HG03097 (cell line): ENCODE measurements around the gene LRRC61.

Source experiments
- ATAC-seq: cut with Tn5 transposase; IDR thresholded peaks from one replicate; pipeline ENCODE4 v1.9.1; 2021; ENCODE audit not compliant: unreplicated experiment, low FRiP score

LRRC61 gene

DNA sequence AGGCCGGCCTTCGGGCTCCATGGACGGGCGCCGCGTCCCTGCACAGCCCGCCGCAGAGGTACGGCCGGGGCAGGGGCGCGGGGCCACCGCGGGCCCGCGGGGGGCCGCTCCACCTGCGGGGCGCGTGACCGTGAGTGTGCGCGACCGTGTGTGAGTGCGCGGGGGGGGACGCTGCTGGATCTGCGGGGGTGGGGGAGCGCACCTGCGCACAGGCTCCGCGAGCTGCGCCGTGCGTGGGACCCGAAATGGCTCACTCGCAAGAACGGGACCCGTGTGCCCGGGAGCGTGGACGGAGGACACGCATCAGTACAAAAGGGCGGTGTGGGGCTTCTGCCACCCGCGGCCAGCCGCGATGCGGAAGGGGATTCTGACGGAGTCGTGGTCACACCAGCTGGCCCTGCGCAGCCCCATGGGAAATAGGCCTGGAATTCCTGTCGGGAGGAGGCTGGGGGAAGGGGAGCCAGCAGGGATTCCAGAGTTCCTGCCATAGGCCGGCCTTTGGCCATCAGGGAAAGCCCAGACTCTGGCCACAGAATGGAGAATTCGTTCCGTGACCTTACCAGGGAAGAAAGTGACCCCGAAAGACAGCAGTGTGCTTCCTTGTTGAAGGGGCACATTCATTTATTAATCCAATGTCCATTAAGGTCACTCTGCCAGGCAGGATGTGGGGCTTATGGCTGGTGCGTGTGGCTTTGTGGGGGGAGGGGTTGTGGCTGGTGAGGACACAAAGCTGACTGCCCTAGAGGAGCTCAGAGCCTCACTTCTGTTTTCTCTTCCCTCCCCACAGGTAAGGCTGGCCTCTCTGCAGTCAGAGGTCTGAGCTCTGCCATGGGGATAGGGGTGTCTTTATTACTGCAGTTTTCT lies 46.0 kb downstream of the LRRC61 start:
- ATAC-seq: peak; percentile 37

DNA sequence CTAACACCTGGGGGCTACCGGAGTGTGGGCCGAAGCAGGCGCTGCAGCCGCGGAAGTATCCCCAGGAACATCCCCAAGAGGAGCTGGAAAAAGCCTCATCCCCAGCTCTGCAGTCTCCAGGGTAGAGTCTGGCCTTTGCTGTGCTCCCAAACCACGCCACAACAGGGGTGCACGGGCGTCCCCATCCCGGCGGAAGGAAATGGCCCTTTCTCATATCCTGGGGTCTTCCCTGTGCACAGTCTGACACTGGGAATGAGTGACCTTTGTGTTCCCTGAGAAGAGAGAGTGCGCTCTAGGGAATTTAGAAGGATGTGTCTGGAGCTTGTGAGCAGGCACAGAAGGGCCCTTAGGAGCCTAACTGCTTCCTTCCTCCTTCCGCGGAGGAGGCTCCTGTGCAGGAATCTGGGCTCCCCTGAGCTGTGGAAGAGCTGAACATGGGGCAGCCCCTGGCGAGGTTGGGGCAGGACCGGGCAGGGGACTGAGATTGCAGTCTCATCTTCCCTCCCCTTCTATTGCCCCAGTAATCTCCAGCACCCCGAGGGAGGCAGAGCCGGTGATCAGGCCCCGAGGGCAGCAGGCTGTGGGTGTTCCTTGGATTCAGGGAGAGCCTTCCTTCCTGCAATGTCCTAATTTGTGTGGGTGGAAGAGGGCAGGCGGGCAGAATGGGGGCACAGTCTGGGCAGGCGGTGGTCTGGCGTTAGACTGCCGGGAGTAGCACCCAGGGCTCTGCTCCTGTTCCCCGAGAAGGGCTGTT lies 46.8 kb downstream of the LRRC61 start:
- ATAC-seq: no peak

DNA sequence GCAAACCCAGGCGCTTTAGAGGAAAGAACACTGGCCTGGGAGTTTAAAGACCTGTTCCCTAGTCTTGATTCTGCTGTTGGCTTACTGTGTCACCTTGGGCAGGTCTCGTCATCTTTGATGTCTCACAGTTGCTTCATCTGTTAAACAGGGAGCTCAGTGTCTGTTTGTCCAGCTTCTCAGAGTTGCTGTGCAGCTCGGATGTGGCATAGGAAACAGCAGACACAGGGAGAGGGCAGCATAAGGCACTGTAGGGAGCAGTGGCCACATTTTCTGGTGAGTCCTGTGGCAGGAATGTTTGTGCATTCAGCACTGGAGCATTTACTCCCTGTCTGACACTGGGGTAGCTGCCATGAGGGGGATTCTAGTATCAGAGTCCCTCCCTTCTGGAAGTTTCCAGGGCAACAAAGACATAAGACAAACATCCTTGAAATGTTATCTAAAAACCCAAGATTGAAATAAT lies 47.5 kb downstream of the LRRC61 start:
- ATAC-seq: no peak

DNA sequence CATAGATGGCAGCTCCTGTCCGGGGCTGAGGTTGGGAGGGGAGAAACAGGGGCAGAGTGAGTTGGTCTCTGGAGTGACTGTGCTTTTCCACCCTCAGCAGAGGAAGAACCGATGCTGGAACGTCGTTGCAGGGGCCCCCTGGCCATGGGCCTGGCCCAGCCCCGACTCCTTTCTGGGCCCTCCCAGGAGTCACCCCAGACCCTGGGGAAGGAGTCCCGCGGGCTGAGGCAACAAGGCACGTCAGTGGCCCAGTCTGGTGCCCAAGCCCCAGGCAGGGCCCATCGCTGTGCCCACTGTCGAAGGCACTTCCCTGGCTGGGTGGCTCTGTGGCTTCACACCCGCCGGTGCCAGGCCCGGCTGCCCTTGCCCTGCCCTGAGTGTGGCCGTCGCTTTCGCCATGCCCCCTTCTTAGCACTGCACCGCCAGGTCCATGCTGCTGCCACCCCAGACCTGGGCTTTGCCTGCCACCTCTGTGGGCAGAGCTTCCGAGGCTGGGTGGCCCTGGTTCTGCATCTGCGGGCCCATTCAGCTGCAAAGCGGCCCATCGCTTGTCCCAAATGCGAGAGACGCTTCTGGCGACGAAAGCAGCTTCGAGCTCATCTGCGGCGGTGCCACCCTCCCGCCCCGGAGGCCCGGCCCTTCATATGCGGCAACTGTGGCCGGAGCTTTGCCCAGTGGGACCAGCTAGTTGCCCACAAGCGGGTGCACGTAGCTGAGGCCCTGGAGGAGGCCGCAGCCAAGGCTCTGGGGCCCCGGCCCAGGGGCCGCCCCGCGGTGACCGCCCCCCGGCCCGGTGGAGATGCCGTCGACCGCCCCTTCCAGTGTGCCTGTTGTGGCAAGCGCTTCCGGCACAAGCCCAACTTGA lies 48.2 kb downstream of the LRRC61 start:
- no peak for ATAC-seq

DNA sequence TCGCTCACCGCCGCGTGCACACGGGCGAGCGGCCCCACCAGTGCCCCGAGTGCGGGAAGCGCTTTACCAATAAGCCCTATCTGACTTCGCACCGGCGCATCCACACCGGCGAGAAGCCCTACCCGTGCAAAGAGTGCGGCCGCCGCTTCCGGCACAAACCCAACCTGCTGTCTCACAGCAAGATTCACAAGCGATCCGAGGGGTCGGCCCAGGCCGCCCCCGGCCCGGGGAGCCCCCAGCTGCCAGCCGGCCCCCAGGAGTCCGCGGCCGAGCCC lies 48.8 kb downstream of the LRRC61 start:
- no peak for ATAC-seq

DNA sequence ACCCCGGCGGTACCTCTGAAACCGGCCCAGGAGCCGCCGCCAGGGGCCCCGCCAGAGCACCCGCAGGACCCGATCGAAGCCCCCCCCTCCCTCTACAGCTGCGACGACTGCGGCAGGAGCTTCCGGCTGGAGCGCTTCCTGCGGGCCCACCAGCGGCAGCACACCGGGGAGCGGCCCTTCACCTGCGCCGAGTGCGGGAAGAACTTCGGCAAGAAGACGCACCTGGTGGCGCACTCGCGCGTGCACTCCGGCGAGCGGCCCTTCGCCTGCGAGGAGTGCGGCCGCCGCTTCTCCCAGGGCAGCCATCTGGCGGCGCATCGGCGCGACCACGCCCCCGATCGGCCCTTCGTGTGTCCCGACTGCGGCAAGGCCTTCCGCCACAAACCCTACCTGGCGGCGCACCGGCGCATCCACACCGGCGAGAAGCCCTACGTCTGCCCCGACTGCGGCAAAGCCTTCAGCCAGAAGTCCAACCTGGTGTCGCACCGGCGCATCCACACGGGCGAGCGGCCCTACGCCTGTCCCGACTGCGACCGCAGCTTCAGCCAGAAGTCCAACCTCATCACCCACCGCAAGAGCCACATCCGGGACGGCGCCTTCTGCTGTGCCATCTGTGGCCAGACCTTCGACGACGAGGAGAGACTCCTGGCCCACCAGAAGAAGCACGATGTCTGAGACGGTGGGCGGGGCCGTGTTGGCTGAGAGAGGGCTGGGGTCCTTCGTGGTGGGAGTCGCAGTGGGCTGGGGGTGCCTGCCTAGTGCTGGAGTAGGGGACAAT lies 49.3 kb downstream of the LRRC61 start:
- ATAC-seq: no peak

DNA sequence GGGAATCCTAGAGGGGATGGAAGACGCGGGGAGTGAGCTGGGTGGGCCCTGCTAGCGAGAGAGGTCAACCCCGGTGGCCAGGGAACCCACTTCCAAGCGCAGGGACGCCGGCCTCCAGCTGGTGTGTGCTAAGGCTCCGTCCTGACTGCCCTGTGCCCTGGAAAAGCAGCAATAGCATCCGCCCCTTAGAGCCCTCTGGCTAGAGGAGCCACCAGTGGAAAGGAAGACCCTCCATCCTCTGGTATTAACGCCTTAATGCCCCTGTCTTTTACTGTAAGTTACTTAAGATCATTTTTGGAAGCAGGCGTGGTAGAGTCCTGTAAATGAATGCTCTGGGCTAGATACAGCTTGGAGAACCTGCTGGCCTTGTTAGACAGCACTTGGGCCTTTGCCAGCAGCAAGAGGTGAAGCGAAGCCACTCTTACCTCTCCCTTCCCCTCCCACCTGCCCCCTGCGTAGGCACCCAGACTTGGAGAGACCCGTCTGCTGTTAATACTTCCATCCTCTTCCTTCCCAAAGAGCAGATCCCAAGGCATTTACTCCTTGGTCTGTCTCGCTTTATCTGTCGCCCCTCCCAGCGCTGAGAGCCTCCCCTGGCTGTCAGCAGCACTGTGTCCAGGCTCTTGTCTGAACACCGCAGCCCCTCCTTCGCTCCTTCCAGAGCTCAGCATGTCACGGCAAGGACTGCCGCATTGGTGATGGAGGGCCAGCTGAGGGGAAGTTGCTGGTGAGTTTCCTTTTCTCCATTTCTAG lies 50.1 kb downstream of the LRRC61 start:
- no peak for ATAC-seq

DNA sequence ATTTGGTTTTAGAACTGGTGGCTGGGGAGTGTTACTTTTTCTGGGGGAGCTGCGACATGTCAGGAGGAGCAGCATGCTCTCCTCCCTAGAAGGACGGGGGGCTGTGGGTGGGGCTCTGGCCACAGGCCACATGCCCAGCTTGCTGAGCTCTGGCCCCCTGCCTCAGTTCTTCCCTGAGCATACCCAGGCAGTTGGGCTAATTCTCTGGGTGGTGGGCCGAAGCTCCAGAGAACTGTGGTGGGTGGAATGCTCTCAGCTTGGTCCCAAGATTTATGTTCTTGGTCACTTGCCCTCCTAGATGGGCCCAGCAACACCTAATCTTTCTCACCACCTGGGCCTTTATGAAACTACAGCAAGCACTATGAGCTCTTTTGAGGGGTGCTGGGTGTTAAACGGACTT lies 50.9 kb downstream of the LRRC61 start:
- ATAC-seq: no peak

DNA sequence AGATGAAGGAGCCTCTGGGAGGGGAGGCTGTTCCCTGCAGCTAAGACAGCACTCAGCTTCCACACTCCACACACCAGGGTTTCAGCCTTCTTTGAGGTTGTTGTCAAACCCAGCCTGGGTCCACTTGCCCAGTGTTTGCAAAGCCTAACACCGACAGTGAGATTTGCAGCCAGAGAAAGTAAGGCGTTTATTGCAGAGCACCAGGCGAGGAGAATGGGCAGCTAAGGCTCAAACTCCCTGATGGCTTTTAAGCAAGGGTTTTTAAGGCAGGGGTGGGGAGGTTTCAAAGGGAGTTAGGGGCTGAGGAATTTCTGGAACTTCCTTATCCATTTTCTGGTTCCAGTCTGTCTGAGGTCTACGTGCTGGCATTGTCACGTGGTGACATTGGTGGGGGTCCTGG lies 51.3 kb downstream of the LRRC61 start:
- no peak for ATAC-seq

DNA sequence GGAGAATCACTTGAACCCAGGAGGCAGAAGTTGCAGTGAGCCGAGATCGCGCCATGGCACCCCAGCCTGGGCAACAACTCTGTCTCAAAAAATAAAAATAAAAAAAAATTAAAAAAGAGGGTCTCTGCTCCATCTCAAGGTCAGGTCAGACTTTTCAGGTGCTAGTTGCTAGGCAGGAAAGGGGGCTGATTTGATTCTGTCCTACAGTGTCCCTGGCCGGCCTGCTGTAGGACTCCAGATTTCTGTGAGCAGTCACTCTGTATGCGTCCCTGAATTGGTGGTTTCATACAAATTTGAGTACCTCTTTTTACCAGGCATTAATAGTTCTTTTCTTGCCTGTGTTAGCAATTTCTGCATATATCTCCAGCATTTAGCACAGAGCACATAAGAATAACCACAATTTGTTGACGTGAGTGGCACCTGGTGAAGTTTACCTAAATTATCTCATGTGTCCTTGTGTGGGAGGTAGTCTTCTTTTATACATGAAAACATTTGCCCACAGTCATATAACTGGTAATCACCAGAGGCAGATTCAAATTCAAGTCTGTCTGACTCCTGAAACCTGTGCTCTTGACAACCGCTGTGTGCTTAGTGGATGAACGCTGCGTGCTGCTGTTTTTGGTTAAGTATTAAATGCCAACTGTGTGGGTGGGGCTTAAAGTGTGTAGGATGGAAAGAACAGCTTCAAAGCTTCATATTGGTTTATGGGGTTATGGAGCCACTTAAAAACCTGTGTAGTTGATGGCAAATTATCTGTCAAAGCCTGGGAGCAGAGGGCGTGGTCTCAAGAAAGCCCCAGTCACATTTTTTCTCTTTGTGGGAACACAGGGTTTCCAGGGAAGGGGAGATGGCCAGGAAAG lies 52.7 kb downstream of the LRRC61 start:
- no peak for ATAC-seq

DNA sequence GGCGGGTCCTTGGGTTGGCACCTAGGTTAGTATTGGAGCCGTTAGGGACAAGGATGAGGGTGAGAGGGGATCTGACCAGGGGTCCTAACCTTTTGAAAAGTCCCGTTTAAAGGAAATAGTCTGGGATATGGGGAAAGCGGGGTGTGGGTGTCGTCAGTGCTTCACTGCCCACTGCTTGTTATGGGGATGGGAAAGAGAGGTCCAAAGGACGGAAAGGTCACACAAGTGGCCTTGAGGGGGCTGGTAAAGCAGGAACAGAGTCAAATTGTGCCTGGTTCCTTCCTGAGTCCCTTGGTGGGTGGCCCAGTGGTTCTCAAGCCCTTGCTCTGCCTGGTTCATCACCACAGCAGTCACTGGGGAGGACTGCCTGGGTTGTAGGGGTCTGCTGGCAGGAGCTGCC lies 53.4 kb downstream of the LRRC61 start:
- ATAC-seq: no peak

DNA sequence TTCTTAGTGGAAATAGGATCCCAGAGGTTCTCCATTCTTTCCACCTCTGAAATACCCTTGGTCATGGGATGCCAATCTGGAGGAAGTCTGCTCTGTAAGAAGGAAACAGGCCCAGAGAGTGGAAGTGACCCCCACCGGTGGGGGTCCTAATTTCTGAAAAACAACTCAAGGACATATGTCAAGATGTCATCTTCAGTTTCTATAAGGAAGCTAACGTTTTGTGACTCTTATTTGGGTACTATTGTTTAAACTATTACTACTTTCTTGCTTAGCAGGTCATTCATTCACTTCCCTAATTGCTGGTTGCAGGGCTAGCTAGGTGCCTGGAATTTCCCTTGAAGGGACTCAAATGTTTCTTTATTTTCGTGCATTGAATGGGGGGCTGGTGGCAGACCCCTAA lies 54.0 kb downstream of the LRRC61 start:
- no peak for ATAC-seq

DNA sequence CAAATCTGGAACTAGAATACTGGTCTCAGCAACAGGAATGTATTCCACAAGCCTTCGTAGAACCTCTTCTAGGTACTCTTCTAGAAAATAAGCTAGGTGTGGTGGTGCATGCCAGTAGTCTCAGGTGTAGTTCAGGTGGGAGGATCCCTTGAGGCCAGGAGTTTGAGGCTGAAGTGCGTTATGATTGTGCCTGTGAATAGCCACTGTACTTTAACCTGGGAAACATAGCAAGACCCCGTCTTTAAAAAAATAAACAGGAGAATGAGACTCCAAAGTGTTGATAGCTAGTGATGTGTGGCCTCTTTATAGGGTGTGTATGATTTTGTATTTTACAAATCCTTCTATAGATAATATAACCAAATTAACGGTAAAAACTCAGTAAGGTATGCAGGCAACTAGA lies 54.5 kb downstream of the LRRC61 start:
- ATAC-seq: no peak

DNA sequence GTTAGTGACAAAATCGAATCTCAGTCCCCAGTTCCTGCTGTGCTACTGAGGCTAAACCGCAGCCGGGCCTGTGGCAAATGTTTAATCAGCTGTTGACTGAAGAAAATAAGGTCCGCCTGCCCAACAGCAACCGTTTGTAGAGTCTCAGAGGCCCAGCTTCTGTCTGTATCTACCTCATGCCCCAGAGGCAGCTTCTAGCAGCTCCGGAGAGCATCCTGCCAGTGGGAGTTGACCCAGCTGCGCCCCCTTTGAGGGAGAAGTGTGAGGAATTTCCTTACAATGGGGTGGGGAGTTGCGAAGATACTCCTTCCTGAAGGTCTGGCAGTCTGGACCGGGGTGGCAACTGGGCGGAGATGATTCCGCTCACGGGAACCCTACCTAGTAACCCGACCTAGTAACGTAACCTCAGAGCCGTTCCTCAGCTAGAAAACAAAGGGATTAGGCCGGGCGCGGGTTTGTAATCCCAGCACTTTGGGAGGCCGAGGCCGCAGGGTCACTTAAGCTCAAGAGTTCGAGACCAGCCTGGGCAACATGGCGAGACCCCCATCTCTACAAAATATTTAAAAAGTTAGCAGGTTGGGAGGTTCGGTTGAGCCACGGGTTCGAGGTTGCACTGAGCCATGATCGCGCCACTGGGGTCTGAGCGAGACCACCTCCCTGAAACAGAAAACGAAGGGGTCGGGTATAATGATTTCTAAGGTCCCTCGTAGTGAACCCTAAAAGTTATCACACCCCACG lies 55.1 kb downstream of the LRRC61 start:
- ATAC-seq: peak; percentile 16

DNA sequence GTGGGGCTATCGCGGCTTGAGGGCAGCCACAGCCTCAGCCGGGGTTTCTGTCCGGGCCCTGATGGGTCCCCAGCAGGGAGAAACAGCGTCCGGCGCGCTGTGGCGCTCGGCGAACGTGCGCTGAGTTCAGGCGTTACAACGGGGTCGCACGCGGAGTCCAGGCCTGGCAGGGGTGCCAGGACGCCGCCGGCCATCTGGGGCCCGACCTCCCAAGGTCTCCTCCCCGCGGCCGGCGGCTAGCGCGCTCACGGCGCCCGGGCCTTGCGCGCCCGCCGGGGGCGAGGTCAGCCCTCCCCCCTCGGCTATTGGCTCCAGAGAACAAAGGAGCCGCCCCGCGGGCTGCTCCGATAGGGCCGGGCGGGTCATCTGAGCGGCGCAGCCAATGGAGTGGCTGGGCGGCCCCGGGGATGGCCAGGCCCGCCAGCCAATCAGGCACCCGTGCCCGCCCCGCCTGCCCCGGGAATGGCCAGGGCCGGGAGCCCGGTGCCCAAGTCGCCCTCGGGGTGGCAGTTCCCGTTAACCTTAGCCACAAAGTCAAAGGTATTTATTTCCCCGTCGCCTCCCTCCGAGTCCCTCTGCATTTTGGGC lies 55.8 kb downstream of the LRRC61 start, which contains the start of gene ZNF775:
Gene ZNF775, plus strand, starts transcription at position 478 of the 588 bp plus-strand sequence. CDS start 9,141 bp downstream, outside the sequence.
- peak; percentile 66 for ATAC-seq

DNA sequence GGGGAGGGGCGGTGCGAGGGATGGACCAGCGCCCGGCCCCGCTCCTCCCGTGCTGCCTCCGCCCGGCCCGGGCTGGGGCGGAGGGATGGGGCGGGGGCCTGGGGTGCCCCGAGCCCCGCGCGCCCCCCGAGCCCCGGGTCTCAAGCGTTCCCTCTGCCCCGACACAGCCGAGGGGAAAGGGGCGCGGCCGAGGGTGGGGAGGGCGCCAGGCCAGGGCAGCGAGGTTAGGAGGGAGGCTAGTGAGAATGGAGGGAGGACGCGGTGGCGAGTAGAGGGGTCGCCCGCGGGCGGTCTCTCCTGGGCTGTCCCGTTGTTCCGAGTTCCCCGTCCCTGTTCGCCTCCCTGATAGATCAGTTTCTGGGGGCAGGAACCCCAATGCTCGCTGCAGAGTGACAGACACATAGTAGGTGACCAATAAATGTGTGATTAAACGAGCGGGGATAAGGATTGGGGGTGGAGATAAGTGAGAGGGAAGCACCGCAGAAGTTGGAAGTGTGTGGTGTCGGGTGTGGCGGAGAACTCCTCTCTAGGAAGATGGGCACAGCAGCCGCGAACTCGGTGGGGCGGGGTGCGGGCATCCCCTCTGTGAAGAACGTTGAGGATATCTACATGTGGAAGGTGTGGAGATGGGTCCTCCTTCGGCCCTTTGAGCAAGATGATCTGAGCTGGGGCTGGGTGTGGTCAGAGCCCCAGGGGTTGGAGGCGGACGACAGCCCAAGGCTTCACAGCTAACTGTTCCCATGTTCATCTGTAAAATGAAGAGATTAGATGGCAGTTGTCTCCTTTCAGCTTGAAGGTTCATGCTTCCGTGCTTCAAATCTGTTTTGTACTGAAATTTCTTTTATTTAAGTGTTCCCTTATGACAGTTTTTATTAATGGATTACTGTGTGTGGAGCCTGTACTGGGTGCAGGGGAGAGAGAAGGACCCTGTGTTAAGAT lies 56.6 kb downstream of the LRRC61 start:
- ATAC-seq: no peak

DNA sequence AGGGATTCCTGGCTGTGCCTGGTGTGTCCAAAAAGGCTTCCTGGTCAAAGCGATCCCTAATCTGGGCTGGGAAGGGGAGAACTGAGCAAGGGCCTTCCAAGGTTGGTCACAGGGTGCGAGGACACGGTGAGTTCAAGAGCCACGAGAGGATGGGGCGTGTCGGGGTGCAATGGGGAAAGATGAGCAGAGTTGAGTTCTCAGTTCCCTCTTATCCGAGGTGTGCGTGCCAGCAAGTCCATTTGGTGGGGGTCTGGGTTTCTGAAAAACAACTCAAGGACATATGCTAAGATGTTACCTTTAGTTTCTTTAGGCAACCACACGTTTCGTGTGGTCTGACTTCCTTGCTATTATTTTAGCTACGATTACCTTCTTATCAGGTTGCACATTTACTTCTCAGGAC lies 57.3 kb downstream of the LRRC61 start:
- ATAC-seq: no peak
